GM19239 (cell line): ENCODE data around the gene TNFSF11.
"Not testable (repeated sequence)": the region's sequence is repeated elsewhere in the genome, so short reads cannot be mapped to it uniquely, and the experiment has no call there.

Source experiments
- DNase-seq: peaks from one replicate; pipeline ENCODE4 v3.0.0; 2011; ENCODE audit warnings: low spot score; ENCODE audit not compliant: insufficient read length
- FAIRE-seq: peaks from 2 replicates; lab custom pipeline; 2011; peaks lifted over from hg19 to GRCh38; lab: Jason Lieb, UNC

Gene TNFSF11

GRCh38 chr13:42559573-42560218 is 14.3 kb upstream of the TNFSF11 start:
- FAIRE-seq, DNase-seq: not testable (repeated sequence)

- not testable (repeated sequence) for FAIRE-seq, DNase-seq
Observed at GRCh38 chr13:42560320-42560719, 13.6 kb upstream of the TNFSF11 start.

GRCh38 chr13:42561752-42562467 is 12.0 kb upstream of the TNFSF11 start:
- DNase-seq (no peak), FAIRE-seq (no peak)

- no peak for FAIRE-seq
Observed at GRCh38 chr13:42567906-42568305, 6.0 kb upstream of the TNFSF11 start.

GRCh38 chr13:42569576-42570344 is 4.2 kb upstream of the TNFSF11 start:
- DNase-seq (no peak), FAIRE-seq (peak; percentile 23)

More at GRCh38 chr13:42567906-42568305, 6.0 kb upstream of the TNFSF11 start:
- DNase-seq: no peak

GRCh38 chr13:42571895-42572294 is 2.1 kb upstream of the TNFSF11 start:
- DNase-seq (no peak), FAIRE-seq (no peak)

- DNase-seq (peak; percentile 67), FAIRE-seq (peak; percentile 82)
Observed at GRCh38 chr13:42574435-42575311, 721 bp downstream of the TNFSF11 start.

- DNase-seq (no peak), FAIRE-seq (no peak)
Observed at GRCh38 chr13:42575938-42576337, 2.0 kb downstream of the TNFSF11 start.

- no peak for FAIRE-seq
- DNase-seq: no peak
Observed at GRCh38 chr13:42577538-42577937, 3.6 kb downstream of the TNFSF11 start.

- FAIRE-seq (no peak), DNase-seq (no peak)
Observed at GRCh38 chr13:42580644-42581043, 6.7 kb downstream of the TNFSF11 start.

- FAIRE-seq: no peak
- no peak for DNase-seq
Observed at GRCh38 chr13:42581427-42581826, 7.5 kb downstream of the TNFSF11 start.

GRCh38 chr13:42591602-42592001 is 17.6 kb downstream of the TNFSF11 start:
- DNase-seq: no peak

GRCh38 chr13:42592915-42593900 is 19.3 kb downstream of the TNFSF11 start:
- DNase-seq (no peak), FAIRE-seq (no peak)

More at GRCh38 chr13:42591602-42592001, 17.6 kb downstream of the TNFSF11 start:
- FAIRE-seq: no peak

GRCh38 chr13:42594481-42595252 is 20.7 kb downstream of the TNFSF11 start:
- FAIRE-seq: peak; percentile 99
- DNase-seq: peak; percentile 52

GRCh38 chr13:42595253-42595571 is 21.3 kb downstream of the TNFSF11 start:
- DNase-seq: no peak
- FAIRE-seq: no peak

- FAIRE-seq (peak; percentile 45), DNase-seq (no peak)
Observed at GRCh38 chr13:42597505-42597904, 23.6 kb downstream of the TNFSF11 start.

- DNase-seq: no peak
- no peak for FAIRE-seq
Observed at GRCh38 chr13:42600943-42601342, 27.0 kb downstream of the TNFSF11 start.

- FAIRE-seq (peak; percentile 81), DNase-seq (no peak)
Observed at GRCh38 chr13:42602906-42603305, 29.0 kb downstream of the TNFSF11 start.
